ENCODE results near the gene LARGE1. TPM values are rescaled to one million over a fixed set of nuclear protein-coding genes. Genes with fewer than 3 reads are reported as not detected.
A peak's percentile ranks its signal among the peaks of the same experiment; 100 is the strongest.

The LARGE1 gene
- total and polyA plus RNA-seq, 2 of the 4 experiments (the other 2 are of a cell fraction): 6.2 to 12.4 TPM

DNA sequence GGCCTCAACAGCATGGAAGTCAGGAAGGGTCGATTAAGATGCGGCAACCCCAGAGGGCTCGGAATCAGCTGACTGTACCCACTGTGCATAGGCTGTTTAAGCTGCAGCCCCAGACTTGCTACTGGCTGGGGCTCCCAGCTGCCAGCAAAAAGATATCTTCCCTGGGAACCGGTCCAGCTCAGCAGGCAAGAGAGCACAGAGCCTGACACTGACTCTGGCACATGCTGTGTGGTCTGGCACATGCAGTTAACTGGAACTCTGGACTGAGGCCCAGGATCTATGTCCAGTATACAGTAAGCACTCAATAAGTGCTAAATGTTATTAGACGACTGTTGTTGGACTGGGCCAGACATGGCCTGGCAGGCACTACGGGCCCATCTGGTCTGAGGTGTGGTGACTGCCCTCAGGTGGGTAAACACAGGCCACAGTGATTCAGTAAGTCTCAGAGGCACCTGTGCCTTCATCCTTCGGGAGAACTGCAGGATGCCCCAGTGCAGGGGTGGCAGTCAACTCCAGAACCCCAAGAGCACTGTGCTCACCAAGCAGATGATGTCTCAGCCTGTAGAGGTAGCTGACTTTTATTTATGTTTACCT lies 87.6 kb downstream of the LARGE1 start:
- H3K9me3 ChIP-seq (ENCODE audit: control insufficient read depth, insufficient read depth, low read length): no peaks in the 10 kb centered on the region
- H2AK5ac ChIP-seq (ENCODE audit: low read depth, low read length): no peak overlapping the region
- H3K27ac ChIP-seq (ENCODE audit: insufficient read depth, low read length): no peak overlapping the region
- POLR2A ChIA-PET (ENCODE audit: unreplicated experiment): no interaction called here
- WGBS, 2 experiments (ENCODE audit: extremely low coverage in 2 of 2, insufficient read length in 1 of 2): 55% methylated on average over 4 of the region's 7 CpGs; no CpG with 5 or more reads in 1 of the 2 experiments
- no peak overlapping the region for H2BK15ac ChIP-seq (ENCODE audit: low read depth, low read length)
- intact Hi-C loops (cut with micrococcal nuclease) (no loop called here), dilution Hi-C loops (cut with HindIII; ENCODE audit: low sequenced_read_pairs, unreplicated experiment) (no loop called here), in situ Hi-C loops (cut with MboI; ENCODE audit: low sequenced_read_pairs) (no loop called here)
- no peak overlapping the region for H3K14ac ChIP-seq (replicated peaks; ENCODE audit: low read depth, low read length)
- peaks cover 7% of the 10 kb centered on the region; the same call in 1 of the 2 replicates for H4K20me1 ChIP-seq (ENCODE audit: insufficient read depth, low read length)
- H2AK9ac ChIP-seq (replicated peaks; ENCODE audit: low read depth, low read length, poor library complexity): no peak overlapping the region
- H3K56ac ChIP-seq (ENCODE audit: extremely low read depth, insufficient read depth, low read length): no peak overlapping the region
- H3K23ac ChIP-seq (ENCODE audit: low read depth, low read length): no peak overlapping the region
- no peak overlapping the region for H3K4ac ChIP-seq (ENCODE audit: low read depth, low read length)
- peaks cover 19 to 23% of the 10 kb centered on the region in 2 experiments for H3K79me1 ChIP-seq (ENCODE audit: low read depth in 1 of 2, low read length in 2 of 2)
- no peak overlapping the region for H2BK120ac ChIP-seq (ENCODE audit: low read depth, low read length)
- no peak overlapping the region for H3K4me3 ChIP-seq (ENCODE audit: insufficient read depth, low read depth, low read length)
- H3K9me1 ChIP-seq (ENCODE audit: insufficient read depth, low read length): peaks cover 2% of the 10 kb centered on the region; the same call in 1 of the 2 replicates
- no peak overlapping the region for H4K5ac ChIP-seq (ENCODE audit: low read depth, low read length)
- CTCF ChIA-PET: no interaction called here
- no peaks in the 10 kb centered on the region for H3K36me3 ChIP-seq (ENCODE audit: control insufficient read depth, insufficient read depth, low read length)
- peaks cover 2% of the 10 kb centered on the region; the same call in 1 of the 2 replicates for H3K4me1 ChIP-seq (ENCODE audit: control insufficient read depth, insufficient read depth, low read length)
- ATAC-seq (ENCODE audit: low read depth): peak; percentile 61
- H3K4me2 ChIP-seq (ENCODE audit: low read depth, low read length): no peak overlapping the region
- H3K9ac ChIP-seq (ENCODE audit: low read depth, low read length): no peak overlapping the region
- H4K8ac ChIP-seq (ENCODE audit: low read depth in 2 of 2, low read length in 2 of 2): no peak overlapping the region
- no TSS peak for BruUV-seq (replicated peaks)
- H2AFZ ChIP-seq (replicated peaks; ENCODE audit: low read length, poor library complexity): peak overlapping the region; percentile 28
- no peaks in the 10 kb centered on the region for H3K27me3 ChIP-seq (ENCODE audit: control insufficient read depth, insufficient read depth, low read length)
- DNase-seq: no peak
- no peak overlapping the region for H2BK5ac ChIP-seq (ENCODE audit: low read depth, low read length, poor library complexity, severe bottlenecking)
- H4K91ac ChIP-seq (ENCODE audit: insufficient read depth, low read depth, low read length): no peak overlapping the region
- no peak overlapping the region for H3K18ac ChIP-seq (ENCODE audit: low read depth, low read length)
- TF ChIP-seq RFX5 (IDR thresholded peaks at IDR 0.05; ENCODE audit: low read depth, low read length): no peak
- no peak for TF ChIP-seq FOS (IDR thresholded peaks at IDR 0.05; ENCODE audit: low read depth, low read length)
- no peak for TF ChIP-seq POLR2A (IDR thresholded peaks at IDR 0.05; ENCODE audit: low read depth, low read length)
- no peak for TF ChIP-seq RAD21 (IDR thresholded peaks at IDR 0.05; ENCODE audit: low read length)
- no peak for TF ChIP-seq ELK1 (IDR thresholded peaks at IDR 0.05; ENCODE audit: borderline replicate concordance, low read depth, low read length)
- TF ChIP-seq CEBPB (IDR thresholded peaks at IDR 0.05; ENCODE audit: low read depth, low read length): no peak
- no peak for TF ChIP-seq RCOR1 (IDR thresholded peaks at IDR 0.05; ENCODE audit: insufficient replicate concordance, low read length)
- TF ChIP-seq CHD1 (IDR thresholded peaks at IDR 0.05; ENCODE audit: low read depth, low read length): no peak
- TF ChIP-seq MAFK (IDR thresholded peaks at IDR 0.05; ENCODE audit: low read depth, low read length): no peak
- no peak for TF ChIP-seq MAZ (IDR thresholded peaks at IDR 0.05; ENCODE audit: borderline replicate concordance, low read depth, low read length)
- no peak; the same call in 1 of the 2 replicates for TF ChIP-seq MXI1 (IDR thresholded peaks at IDR 0.05; ENCODE audit: borderline replicate concordance, low read depth, low read length)
- TF ChIP-seq NFE2L2 (IDR thresholded peaks at IDR 0.05; ENCODE audit: low read depth, low read length): no peak
- no peak for TF ChIP-seq SMC3 (IDR thresholded peaks at IDR 0.05; ENCODE audit: low read depth, low read length)
- TF ChIP-seq, protein P1, sequence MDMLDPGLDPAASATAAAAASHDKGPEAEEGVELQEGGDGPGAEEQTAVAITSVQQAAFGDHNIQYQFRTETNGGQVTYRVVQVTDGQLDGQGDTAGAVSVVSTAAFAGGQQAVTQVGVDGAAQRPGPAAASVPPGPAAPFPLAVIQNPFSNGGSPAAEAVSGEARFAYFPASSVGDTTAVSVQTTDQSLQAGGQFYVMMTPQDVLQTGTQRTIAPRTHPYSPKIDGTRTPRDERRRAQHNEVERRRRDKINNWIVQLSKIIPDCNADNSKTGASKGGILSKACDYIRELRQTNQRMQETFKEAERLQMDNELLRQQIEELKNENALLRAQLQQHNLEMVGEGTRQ (IDR thresholded peaks at IDR 0.05; ENCODE audit: low read depth, low read length): no peak
- TF ChIP-seq BHLHE40 (IDR thresholded peaks at IDR 0.05; ENCODE audit: low read depth, low read length): no peak
- TF ChIP-seq CTCF (conservative IDR thresholded peaks at IDR 0.05; ENCODE audit: low read depth, low read length): no peak
- H2BK20ac ChIP-seq (ENCODE audit: low read depth, low read length): no peak overlapping the region

All from IMR-90 (cell line).